ENCODE measurements around the gene ZNF296. TPM values are rescaled to one million over a fixed set of nuclear protein-coding genes. Genes with fewer than 3 reads are reported as not detected.

The ZNF296 gene
- total and polyA plus RNA-seq, 2 of the 8 experiments (the other 6 are each of a cell fraction or from before 2014, with no cell fraction given), result 2.7 to 7.5 TPM

DNA sequence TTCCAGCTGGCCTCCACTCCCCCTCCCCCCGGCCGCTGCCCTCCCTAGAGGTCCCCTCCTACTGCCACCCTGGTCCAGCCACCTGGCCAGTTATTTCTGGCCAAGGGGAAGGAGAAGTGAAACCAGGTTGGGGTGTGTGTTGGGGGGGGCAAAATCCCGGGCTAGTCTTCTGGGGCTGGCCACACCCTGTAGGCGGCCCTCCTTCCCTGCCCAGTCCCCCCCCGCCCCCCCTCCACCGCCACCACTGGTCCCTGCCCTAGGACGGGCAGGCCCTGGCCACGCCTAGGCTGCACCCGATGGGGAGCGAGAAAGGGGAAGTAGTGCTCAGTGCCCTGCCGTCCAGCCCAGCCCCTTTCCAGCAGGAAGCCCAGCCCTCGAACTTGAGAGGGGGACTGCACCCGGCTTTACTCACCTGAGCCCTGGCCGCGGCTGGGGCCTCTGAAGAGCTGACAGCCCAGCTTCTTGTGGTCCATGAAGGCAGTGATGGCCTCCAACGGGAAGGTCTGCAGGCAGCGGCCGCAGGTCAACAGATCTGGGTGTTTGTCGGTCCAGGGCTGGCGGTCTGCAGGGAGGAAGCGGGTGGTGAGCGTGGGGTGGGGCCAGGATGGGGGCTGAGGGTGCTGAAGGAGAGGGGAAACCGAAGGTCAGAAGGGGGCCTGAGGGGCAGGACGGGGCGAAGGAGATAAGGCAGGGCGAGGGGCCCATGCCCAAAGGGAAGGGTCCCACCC, 813 bp downstream of the ZNF296 start:
- FAIRE-seq (no peak), DNase-seq (ENCODE audit: low read depth in 1 of 2, low spot score in 2 of 2) (peak in 1 of 2 experiments; percentile 80)
- TF ChIP-seq PHF8 (conservative IDR thresholded peaks at IDR 0.05; ENCODE audit: low read depth, low read length), result no peak
- TF ChIP-seq RNF2 (IDR thresholded peaks at IDR 0.05; ENCODE audit: borderline replicate concordance, low read depth, low read length, missing control alignments, poor library complexity, severe bottlenecking), result no peak
- no peak for TF ChIP-seq JUN (IDR thresholded peaks at IDR 0.05; ENCODE audit: low read depth, low read length)
- TF ChIP-seq BACH1 (IDR thresholded peaks at IDR 0.05; ENCODE audit: low read length), result no peak
- no peak for TF ChIP-seq GTF2F1 (IDR thresholded peaks at IDR 0.05; ENCODE audit: borderline replicate concordance, low read depth, low read length)
- TF ChIP-seq SP1 (IDR thresholded peaks at IDR 0.05; ENCODE audit: low read depth, low read length), result no peak

More for the DNA sequence above, 813 bp downstream of the ZNF296 start:
- 2% methylated on average over 12 of the region's 26 CpGs; no CpG with 5 or more reads in 1 of the 2 experiments for WGBS, 2 experiments (ENCODE audit: extremely low coverage in 1 of 2, insufficient coverage in 1 of 2, insufficient read length in 1 of 2, insufficient replicate concordance in 2 of 2, low coverage in 1 of 2, low lambda C conversion rate in 2 of 2, missing lambda C conversion rate in 1 of 2)
- H3K4ac ChIP-seq (replicated peaks; ENCODE audit: insufficient read length, low read depth, low read length), result no peak overlapping the region
- H3K9ac ChIP-seq (replicated peaks in 1 of 4; ENCODE audit: extremely low read depth in 1 of 4, low read depth in 3 of 4, low read length in 3 of 4), result peak overlapping the region in 3 of 4 experiments; percentile 48 to 77 (median 59); a peak in 5 of 7 replicates
- no peak overlapping the region; the same call in 1 of the 2 replicates for H3K18ac ChIP-seq (ENCODE audit: extremely low read depth, low read length)
- H3K9me3 ChIP-seq (ENCODE audit: insufficient read depth in 2 of 2, low read depth in 1 of 2, low read length in 1 of 2), result no peaks in the 10 kb centered on the region
- no peak overlapping the region for H3K56ac ChIP-seq (replicated peaks; ENCODE audit: insufficient read length, low read depth, low read length)
- peaks cover 17% of the 10 kb centered on the region for H3K23me2 ChIP-seq (ENCODE audit: low read depth, low read length)
- no peak overlapping the region for H2AK5ac ChIP-seq (ENCODE audit: low read depth, low read length)
- peaks cover 13 to 31% (median 16%) of the 10 kb centered on the region in 4 experiments; a peak in 6 of 7 replicates for H3K4me1 ChIP-seq (replicated peaks in 1 of 4; ENCODE audit: control insufficient read depth in 3 of 4, insufficient read depth in 4 of 4, low read length in 3 of 4)
- H4K8ac ChIP-seq (ENCODE audit: extremely low read depth, insufficient read depth, low read length), result no peak overlapping the region
- H3K4me2 ChIP-seq (ENCODE audit: insufficient read depth in 1 of 2, low read depth in 2 of 2, low read length in 2 of 2), result peak overlapping the region; percentile 93 to 99
- peaks cover 0 to 22% (median 10%) of the 10 kb centered on the region in 4 experiments; a peak in 6 of 8 replicates for H3K36me3 ChIP-seq (ENCODE audit: control insufficient read depth in 2 of 4, insufficient read depth in 4 of 4, low read length in 3 of 4)
- H3K14ac ChIP-seq (ENCODE audit: insufficient read length), result no peak overlapping the region
- H2BK15ac ChIP-seq (ENCODE audit: low read length), result no peak overlapping the region; the same call in 1 of the 2 replicates
- peak overlapping the region; percentile 66 to 88 (median 71) for H3K4me3 ChIP-seq (ENCODE audit: extremely low read depth in 1 of 4, insufficient read depth in 2 of 4, low read depth in 3 of 4, low read length in 4 of 4)
- peaks cover 0 to 12% of the 10 kb centered on the region in 2 experiments; a peak in 2 of 4 replicates for H3K79me2 ChIP-seq (ENCODE audit: control insufficient read depth in 1 of 2, insufficient read depth in 2 of 2, low read length in 2 of 2)
- ChIA-PET CTCF (ENCODE audit: partially characterized antibody) (interaction anchor here (0.7 to 2.3 kb wide), 9 partner anchors 9 to 77 kb away, joined by 3 to 12 read pairs (median 6); no protein-coding TSS in a partner anchor), POLR2A (ENCODE audit: partially characterized antibody) (interaction anchor here (0.6 to 8.5 kb wide), 20 partner anchors 8 to 171 kb away, joined by 3 to 230 read pairs (median 4); partner anchors contain the start of gene PPP1R37)
- peak overlapping the region; percentile 22 for H4K91ac ChIP-seq (replicated peaks; ENCODE audit: insufficient read length, low read length)
- H2BK120ac ChIP-seq (replicated peaks; ENCODE audit: low read depth, low read length), result no peak overlapping the region
- H3K27me3 ChIP-seq (replicated peaks in 1 of 4; ENCODE audit: control insufficient read depth in 3 of 4, extremely low read depth in 1 of 4, insufficient read depth in 3 of 4, low read length in 3 of 4), result no peaks in the 10 kb centered on the region
- H4K20me1 ChIP-seq (replicated peaks in 1 of 2; ENCODE audit: control insufficient read depth in 1 of 2, insufficient read depth in 2 of 2, low read length in 2 of 2), result peaks cover 2 to 4% of the 10 kb centered on the region in 2 experiments
- peak overlapping the region; percentile 78; the same call in 1 of the 2 replicates for H2BK5ac ChIP-seq (ENCODE audit: low read depth, low read length)
- H2BK12ac ChIP-seq (ENCODE audit: low read depth, low read length), result no peak overlapping the region
- peak overlapping the region; percentile 28; the same call in 1 of the 2 replicates for H3K27ac ChIP-seq (ENCODE audit: low read depth, low read length)
- no peak overlapping the region for H4K5ac ChIP-seq (ENCODE audit: insufficient read length, low read depth, low read length)
- no peak overlapping the region for H2AFZ ChIP-seq (ENCODE audit: low read length)
- H3K23ac ChIP-seq (ENCODE audit: insufficient read length), result no peak overlapping the region
- H3K79me1 ChIP-seq (ENCODE audit: low read depth, low read length), result no peaks in the 10 kb centered on the region
- no peak overlapping the region for H2BK20ac ChIP-seq (ENCODE audit: low read length)

Data from H1 (cell line).